ENCODE data around the gene ZNF264. TPM values are rescaled to one million over a fixed set of nuclear protein-coding genes. Genes with fewer than 3 reads are reported as not detected.

Gene ZNF264
- total and polyA plus RNA-seq, 4 donors, result 2.5 to 22.6 (median 8.0) TPM

- TF ChIP-seq EGR1 (IDR thresholded peaks at IDR 0.05; ENCODE audit: low read depth in 2 of 2) (no peak), RXRA (IDR thresholded peaks at IDR 0.05) (no peak), TAF1 (conservative IDR thresholded peaks at IDR 0.05) (no peak), RAD21 (IDR thresholded peaks at IDR 0.05) (no peak), NR2F2 (IDR thresholded peaks at IDR 0.05) (no peak), SP1 (IDR thresholded peaks at IDR 0.05) (no peak), HNF4A (conservative IDR thresholded peaks at IDR 0.05) (no peak), YY1 (IDR thresholded peaks at IDR 0.05) (no peak), GABPA (IDR thresholded peaks at IDR 0.05 in 1 of 2, conservative IDR thresholded peaks at IDR 0.05 in 1 of 2) (no peak), FOXA2 (IDR thresholded peaks at IDR 0.05) (no peak), REST (IDR thresholded peaks at IDR 0.05) (no peak), FOXA1 (IDR thresholded peaks at IDR 0.05) (no peak), HNF4G (IDR thresholded peaks at IDR 0.05) (no peak), JUND (IDR thresholded peaks at IDR 0.05) (no peak)
- TF ChIP-seq, protein P1, sequence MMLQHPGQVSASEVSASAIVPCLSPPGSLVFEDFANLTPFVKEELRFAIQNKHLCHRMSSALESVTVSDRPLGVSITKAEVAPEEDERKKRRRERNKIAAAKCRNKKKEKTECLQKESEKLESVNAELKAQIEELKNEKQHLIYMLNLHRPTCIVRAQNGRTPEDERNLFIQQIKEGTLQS (IDR thresholded peaks at IDR 0.05), result no peak
- TF ChIP-seq, protein P2, sequence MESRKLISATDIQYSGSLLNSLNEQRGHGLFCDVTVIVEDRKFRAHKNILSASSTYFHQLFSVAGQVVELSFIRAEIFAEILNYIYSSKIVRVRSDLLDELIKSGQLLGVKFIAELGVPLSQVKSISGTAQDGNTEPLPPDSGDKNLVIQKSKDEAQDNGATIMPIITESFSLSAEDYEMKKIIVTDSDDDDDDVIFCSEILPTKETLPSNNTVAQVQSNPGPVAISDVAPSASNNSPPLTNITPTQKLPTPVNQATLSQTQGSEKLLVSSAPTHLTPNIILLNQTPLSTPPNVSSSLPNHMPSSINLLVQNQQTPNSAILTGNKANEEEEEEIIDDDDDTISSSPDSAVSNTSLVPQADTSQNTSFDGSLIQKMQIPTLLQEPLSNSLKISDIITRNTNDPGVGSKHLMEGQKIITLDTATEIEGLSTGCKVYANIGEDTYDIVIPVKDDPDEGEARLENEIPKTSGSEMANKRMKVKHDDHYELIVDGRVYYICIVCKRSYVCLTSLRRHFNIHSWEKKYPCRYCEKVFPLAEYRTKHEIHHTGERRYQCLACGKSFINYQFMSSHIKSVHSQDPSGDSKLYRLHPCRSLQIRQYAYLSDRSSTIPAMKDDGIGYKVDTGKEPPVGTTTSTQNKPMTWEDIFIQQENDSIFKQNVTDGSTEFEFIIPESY (IDR thresholded peaks at IDR 0.05), result no peak
- Histone ChIP-seq H3K9ac (ENCODE audit: low read depth in 1 of 2, low read length in 2 of 2) (no peak overlapping the region), H3K27me3 (ENCODE audit: control insufficient read depth in 4 of 4, insufficient read depth in 4 of 4, low read length in 3 of 4) (no peaks in the 10 kb centered on the region), H3K27ac (ENCODE audit: low read depth in 1 of 2, low read length in 2 of 2) (no peak overlapping the region), H3K9me3 (ENCODE audit: control insufficient read depth in 4 of 4, low read length in 3 of 4) (no peaks in the 10 kb centered on the region), H3K4me1 (ENCODE audit: control insufficient read depth in 4 of 4, insufficient read depth in 4 of 4, low read length in 3 of 4) (peaks cover 0 to 17% (median 14%) of the 10 kb centered on the region in 4 donors), H3K4me3 (ENCODE audit: low read depth in 1 of 3, low read length in 3 of 3) (no peak overlapping the region), H3K36me3 (ENCODE audit: control insufficient read depth in 4 of 4, insufficient read depth in 3 of 4, low read depth in 1 of 4, low read length in 3 of 4) (peaks cover 6 to 53% (median 37%) of the 10 kb centered on the region in 4 donors)
- WGBS, result 99% methylated on average over 5 of the region's 5 CpGs
- DNase-seq (ENCODE audit: low spot score), result no peak
These were observed 53.8 kb downstream of the ZNF264 start for GRCh38 chr19:57245066-57245465.

GRCh38 chr19:57245959-57246358 lies 54.7 kb downstream of the ZNF264 start:
- no peak for DNase-seq (ENCODE audit: low spot score)
- no peak overlapping the region for H3K27ac ChIP-seq (ENCODE audit: low read depth in 1 of 2, low read length in 2 of 2)

More at GRCh38 chr19:57245959-57246358, 54.7 kb downstream of the ZNF264 start:
- TF ChIP-seq TAF1 (conservative IDR thresholded peaks at IDR 0.05) (no peak), RAD21 (IDR thresholded peaks at IDR 0.05) (no peak), REST (IDR thresholded peaks at IDR 0.05) (no peak), GABPA (IDR thresholded peaks at IDR 0.05 in 1 of 2, conservative IDR thresholded peaks at IDR 0.05 in 1 of 2) (no peak), JUND (IDR thresholded peaks at IDR 0.05) (no peak), HNF4A (conservative IDR thresholded peaks at IDR 0.05) (no peak), CTCF (IDR thresholded peaks at IDR 0.05; ENCODE audit: low read depth, low read length, missing input control) (no peak), YY1 (IDR thresholded peaks at IDR 0.05) (no peak)
- TF ChIP-seq, protein P3, sequence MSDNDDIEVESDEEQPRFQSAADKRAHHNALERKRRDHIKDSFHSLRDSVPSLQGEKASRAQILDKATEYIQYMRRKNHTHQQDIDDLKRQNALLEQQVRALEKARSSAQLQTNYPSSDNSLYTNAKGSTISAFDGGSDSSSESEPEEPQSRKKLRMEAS (IDR thresholded peaks at IDR 0.05), result no peak
- TF ChIP-seq, protein P1 (IDR thresholded peaks at IDR 0.05), result no peak
- TF ChIP-seq, protein P2 (IDR thresholded peaks at IDR 0.05), result no peak
- WGBS, result 74% methylated on average over 6 of the region's 6 CpGs
- Histone ChIP-seq H3K4me3 (ENCODE audit: low read depth in 1 of 3, low read length in 3 of 3) (no peak overlapping the region), H3K9ac (ENCODE audit: low read depth in 1 of 2, low read length in 2 of 2) (no peak overlapping the region), H3K27me3 (ENCODE audit: control insufficient read depth in 4 of 4, insufficient read depth in 4 of 4, low read length in 3 of 4) (no peaks in the 10 kb centered on the region), H3K36me3 (ENCODE audit: control insufficient read depth in 4 of 4, insufficient read depth in 3 of 4, low read depth in 1 of 4, low read length in 3 of 4) (peaks cover 8 to 61% (median 45%) of the 10 kb centered on the region in 4 donors), H3K9me3 (ENCODE audit: control insufficient read depth in 4 of 4, low read length in 3 of 4) (peaks cover 0 to 2% (median 0%) of the 10 kb centered on the region in 4 donors), H3K4me1 (ENCODE audit: control insufficient read depth in 4 of 4, insufficient read depth in 4 of 4, low read length in 3 of 4) (peaks cover 0 to 15% (median 14%) of the 10 kb centered on the region in 4 donors)
